GM19397 (cell line): Measurements from ENCODE around the gene STRIP1.

ENCODE experiments used
- ATAC-seq: cut with Tn5 transposase; IDR thresholded peaks from one replicate; pipeline ENCODE4 v1.9.1; 2021; ENCODE audit warnings: mild to moderate bottlenecking, moderate library complexity; ENCODE audit not compliant: unreplicated experiment

STRIP1 gene

DNA sequence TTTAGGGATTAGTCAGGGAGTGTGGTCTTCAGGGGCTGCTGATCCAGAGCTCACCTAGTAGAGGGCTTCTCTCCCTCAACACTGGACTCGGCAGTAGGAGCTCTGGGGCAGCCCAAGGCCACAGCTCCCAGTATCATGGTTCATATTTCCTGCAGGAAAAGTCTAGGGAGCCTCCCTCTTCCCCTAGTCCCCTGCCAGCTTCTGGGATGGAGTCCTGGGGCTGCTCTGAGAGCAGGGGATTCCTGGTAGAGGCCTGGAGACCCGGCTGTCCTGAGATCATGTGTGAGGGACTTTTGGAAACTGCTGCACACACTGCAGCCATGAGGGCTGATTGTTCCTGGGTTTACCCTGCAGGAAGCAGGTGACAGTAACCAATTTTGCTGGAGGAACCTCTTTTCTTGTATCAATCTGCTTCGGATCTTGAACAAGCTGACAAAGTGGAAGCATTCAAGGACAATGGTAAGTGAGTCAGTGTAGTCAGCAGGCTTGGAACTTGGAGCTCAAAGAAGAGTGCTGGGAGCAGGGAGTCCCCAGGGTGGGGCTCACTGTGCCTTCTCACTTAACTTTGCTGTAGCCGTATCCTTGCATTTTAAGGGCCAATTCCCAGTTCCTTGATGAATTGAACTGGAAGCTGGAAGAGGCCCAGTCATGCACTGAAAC is 16.3 kb downstream of the STRIP1 start:
- ATAC-seq: no peak

DNA sequence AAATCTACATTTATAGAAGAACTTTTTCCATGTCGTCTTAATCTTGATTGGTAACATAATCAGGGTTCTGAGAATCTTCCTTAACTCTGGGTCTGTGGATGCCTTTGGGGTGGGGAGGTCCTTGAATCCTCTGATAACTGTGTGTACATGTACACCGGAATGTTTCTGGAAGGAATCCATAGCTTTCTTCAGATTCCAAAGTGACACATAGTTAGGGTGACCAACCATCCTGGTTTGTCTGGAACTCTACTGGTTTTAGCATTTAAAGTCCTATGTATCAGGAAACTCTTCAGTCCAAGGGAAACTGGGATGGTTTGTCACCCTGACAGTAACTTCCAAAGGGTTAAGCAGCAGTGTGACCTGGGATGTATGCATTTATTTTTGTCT is 16.8 kb downstream of the STRIP1 start:
- no peak for ATAC-seq

DNA sequence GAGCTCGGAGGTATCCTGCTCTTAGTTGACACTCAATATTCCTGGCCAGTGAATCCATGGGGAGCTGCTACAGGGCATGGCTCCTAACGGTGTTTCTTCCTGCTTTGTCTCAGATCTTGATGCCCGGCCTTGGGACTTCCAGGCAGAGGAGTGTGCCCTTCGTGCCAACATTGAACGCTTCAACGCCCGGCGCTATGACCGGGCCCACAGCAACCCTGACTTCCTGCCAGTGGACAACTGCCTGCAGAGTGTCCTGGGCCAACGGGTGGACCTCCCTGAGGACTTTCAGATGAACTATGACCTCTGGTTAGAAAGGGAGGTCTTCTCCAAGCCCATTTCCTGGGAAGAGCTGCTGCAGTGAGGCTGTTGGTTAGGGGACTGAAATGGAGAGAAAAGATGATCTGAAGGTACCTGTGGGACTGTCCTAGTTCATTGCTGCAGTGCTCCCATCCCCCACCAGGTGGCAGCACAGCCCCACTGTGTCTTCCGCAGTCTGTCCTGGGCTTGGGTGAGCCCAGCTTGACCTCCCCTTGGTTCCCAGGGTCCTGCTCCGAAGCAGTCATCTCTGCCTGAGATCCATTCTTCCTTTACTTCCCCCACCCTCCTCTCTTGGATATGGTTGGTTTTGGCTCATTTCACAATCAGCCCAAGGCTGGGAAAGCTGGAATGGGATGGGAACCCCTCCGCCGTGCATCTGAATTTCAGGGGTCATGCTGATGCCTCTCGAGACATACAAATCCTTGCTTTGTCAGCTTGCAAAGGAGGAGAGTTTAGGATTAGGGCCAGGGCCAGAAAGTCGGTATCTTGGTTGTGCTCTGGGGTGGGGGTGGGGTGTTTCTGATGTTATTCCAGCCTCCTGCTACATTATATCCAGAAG is 19.4 kb downstream of the STRIP1 start:
- ATAC-seq: peak; percentile 58

DNA sequence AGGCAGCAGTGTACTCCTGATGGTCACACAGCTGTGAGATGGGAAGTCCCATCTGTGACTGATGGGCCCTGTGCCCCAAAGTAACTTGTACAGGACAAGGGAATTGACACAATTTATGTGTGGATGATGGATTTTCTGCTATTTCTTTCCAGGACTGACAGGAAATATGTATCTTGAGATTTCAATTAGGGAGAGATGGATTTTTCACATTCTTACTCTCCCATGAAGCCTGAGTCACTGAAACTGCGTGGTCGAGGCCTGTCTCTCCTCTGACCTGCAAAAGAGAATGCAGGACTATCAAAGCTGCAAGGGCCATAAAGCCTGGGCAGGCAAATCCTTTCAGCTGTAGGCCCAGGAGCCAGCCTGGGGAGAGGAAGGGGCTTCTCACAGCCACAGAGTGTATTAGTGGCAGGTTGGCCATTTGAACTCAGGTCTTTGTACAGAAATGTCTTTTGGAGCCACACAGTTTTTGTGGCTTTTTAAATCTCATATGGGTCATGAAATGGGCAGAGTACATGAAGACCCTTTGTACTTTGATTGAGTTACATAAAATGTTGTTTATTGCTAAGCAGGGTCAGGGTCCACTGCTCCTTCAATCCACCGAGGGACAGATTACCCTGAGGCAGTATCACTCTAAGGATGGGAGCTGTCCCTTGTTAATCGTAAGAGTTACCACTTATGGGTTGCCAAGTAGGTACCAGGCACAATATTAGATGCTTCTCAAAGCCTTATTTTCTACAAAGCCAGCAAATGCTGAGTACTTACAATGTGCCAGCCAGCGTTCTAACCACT is 21.3 kb downstream of the STRIP1 start:
- no peak for ATAC-seq

DNA sequence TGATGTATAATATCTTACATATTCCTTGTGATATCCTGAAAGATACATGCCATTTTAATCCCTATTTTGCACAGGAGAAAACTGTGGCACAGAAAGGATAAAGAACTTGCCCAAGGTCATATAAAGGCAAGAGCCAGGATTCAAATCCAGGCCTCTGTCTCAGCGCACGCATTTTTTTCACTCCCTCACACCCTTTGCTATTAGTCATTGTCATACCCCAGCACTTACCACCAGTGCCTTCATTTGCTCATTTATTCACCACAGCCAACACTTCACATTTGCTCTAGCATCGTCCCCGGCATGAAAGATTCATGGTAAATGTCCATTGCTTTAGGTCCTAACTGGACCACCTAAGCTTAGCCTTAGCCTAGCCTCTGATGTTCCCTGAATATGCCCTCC is 21.9 kb downstream of the STRIP1 start:
- no peak for ATAC-seq

DNA sequence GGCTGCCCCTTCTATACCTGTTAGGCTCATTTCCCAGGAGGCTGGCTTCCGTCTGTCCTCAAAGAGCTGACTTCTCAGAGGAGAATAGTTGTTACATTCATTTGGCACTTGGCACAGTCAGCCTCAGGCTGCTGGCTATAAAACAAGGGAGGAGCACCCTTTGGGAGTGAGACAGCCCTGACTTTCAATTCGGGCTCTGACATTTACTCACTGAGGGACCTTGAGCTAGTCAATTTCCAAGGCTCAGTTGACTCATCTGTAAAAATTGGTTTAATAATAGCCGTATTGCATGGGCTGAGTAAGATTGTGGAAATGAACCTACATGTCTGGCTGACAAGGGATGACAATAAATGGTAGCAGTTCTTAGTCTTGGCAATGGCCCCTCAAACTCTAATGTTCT is 22.4 kb downstream of the STRIP1 start:
- ATAC-seq: no peak

DNA sequence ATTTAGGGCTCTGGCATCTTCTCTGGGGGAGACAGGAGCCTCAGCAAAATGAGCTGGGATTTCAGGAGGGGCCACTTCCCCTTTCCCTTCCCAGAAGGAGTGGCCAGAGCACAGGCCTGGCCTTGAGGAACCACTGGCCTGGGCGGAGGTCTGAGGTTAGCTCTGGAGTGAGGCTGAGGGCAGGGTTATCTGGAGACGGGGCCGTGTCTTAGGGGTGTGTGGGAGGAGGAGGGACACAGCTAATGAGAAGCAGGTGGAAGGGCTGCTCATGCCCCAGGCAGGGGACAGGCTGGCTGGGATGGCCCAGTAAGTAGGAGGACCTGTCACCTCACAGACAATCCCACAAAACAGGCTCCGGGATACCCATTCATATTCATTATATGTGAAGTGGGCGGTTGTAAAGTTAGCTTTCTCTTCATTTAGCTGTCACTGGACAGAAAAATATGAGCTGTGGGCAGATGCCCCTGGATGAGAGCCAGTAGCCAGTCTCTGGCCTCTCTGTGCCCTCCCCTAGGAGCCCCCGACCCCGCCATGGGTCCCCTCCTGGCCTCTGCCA is 23.6 kb downstream of the STRIP1 start:
- ATAC-seq: no peak

DNA sequence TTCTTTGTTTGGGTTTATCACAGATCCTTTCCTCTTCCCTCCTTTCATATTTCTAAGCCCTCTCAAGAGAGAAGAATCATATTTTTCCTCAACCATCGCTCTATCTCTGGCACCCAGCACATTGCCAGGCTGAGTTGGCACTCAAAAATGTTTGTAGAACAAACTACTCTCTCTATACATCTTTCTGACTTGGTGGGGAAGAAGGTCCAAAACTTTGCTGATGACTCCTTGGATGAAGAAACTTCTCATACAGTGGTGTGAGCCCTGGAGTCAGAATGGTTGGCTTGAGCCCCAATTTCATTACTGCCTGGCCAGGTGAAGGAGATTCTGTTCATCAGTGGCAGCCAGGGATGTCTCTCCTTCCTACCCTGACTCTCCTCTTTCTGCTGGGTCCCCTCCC is 24.2 kb downstream of the STRIP1 start:
- ATAC-seq: no peak

DNA sequence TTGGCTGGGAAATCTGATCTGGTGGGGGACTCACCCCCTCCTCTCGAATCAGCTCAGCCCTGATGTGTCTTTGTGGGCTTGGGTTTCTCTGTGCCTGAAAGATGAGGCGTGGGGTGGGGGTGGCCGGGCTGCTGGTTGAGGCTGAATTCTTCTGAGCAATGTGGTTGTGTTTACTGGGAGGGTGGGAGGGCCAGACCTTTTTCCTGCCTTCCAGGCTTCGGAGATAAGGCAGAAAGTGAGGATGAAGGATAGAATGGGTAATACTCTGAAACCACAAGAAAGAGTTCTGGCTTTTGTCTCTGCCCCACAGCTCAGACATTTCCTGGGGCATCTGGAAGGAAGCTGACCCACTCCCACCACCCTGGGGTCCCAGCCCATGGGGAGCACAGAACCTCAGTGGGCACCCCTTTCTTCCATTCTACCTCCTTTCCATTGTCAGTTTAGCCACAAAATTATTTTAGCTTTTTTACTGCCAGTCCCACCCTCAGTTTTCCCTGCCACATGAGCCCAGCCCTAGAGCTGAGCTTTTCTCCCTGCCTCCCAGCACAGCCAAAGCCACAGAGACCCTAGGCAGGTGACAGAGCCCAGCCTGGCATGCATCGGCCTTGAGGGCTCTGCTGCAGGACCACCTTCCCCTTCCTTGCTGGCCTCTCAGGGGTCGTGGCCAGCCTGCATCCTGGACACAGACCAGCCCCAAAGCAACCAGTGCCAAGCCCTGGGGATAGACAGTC is 24.9 kb downstream of the STRIP1 start:
- ATAC-seq: no peak

DNA sequence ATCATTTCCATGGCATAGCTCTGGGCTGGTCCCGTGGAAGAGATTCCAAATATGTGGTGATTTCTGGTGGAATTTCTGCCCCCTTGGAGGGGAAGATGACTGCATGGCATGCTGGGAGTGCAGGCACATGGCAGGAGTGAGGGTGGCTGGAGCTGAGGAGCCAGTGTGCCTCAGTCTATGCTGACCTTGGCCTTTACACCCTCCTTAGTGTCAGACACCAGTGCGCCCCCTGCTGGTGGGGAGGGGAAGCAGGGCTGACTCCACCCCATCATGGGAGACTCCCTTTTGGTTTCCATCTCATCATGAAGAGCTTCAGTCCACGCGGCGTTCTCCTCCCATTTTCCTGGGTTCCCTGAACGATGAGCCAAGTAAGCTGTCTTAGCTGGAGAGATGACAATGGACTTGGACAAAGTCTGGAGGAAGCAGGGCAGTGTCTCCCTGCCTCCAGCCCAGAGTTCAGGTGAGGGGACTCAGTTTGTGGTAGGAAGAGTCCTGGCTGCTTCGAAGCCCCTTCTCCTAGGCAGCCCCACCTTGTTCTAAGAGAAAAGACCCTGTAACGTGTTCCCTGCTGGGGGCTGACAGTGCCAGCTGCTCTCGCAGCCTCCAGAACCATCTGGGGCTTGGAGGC is 25.7 kb downstream of the STRIP1 start:
- no peak for ATAC-seq

DNA sequence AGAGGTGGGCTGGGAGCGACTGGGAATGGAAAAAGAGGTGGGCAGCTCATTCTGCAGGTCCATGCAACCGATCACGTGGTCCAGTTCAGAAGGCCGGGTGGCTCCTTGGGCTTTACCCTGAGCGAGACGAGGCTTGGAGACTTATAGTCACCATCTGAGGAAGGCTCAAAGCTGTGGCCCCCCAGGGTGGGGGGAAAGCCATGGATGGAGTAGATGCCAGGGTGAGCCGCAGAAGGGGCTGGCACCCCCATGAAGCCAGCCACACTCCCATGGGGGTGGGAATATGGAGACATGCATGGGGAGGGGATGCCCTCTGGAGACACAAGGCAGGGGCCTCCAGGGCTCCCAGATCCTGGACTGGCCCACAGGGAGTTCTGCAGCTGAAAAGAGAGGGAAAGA is 26.2 kb downstream of the STRIP1 start:
- no peak for ATAC-seq

DNA sequence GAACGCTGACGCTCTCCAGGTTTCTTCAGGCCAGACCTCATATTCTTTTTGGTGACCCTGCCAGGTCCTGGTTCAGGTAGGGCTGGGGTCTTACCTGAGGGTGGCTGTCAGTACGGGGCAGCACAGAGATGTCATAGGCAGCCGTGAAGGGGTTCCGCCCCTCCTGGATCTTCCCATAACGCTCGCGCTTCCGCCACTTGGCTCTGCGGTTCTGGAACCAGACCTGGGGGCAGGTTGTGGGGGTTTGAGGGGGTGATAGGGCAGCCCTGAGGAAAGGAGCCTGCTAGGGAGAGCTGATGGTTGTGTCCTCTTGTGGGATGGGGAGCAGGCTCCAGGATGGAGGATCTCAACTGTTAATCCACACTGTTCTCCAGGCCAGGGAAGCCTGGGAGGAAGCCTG is 26.9 kb downstream of the STRIP1 start:
- no peak for ATAC-seq

DNA sequence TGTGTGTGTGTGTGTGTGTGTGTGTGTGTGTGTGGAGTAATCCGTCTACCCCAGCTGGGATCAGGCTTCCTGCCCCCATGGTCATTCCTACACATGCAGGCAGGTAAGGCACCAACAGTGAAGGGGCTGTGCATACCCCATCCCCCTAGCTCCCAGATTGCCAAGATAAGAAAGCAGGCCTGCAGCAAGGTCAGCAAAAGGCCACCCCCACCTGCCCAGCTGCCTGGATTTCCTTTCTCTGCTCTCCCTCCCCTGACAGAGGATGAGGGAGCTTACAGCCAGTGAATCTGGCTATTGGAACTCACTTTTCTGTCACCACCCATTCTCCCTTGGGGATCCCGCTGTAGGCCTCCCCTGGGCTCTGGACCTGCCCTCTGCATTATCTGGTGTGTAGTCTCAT is 28.2 kb downstream of the STRIP1 start:
- ATAC-seq: no peak

DNA sequence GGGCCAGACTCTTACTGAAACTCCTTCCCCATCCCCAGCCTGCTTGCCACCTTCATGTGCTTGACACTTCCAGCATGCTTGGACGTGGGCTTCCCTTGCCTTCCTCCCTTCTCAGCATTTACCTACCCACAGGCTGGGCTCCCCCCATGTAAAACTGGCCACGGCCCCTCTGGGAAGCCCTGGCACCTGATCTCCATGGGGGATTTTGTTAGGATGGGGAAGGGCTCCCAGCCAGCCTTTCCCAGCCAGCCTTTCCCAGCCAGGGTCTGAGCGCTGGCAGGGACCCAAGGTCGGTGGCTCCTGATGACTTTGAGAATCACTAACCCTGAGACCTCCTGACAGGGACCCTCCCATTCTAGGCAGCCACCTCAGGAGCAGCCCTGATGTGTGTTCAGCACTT is 29.4 kb downstream of the STRIP1 start:
- no peak for ATAC-seq

DNA sequence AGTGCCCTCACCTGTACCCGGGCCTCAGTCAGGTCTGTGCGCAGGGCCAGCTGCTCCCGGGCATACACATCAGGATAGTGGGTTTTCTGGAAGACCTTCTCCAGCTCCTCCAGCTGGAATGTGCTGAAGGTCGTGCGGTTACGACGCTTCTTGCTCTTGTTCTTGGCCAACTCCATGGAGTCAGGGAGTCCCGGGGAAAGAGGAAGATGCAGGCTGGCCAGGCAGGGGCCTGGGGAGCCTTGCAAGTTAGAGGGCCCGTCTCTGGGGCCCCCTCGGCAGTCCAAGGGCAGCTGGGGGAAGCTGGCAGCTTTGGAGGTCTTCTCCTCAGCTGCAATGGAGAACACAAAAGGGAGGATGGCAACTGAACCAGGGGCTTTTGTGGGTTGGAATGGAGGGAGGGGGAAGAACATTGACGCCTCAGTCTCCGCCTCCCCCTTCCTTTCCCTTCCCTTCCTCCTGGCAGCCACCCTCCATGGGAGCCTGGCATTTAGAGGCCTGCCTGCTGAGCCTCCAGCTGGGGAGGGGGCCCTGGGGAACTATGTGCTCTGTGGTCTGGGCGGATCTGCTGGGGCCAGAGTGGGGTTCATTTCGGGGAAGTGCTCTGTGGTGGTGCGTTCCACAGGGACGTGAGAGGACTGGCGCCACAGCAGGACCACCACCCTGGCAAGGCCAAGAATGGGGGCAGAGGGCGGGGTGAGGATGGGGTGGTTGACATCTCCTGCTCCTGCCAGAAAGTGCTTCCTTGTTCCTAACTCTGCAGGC is 30.3 kb downstream of the STRIP1 start:
- no peak for ATAC-seq

DNA sequence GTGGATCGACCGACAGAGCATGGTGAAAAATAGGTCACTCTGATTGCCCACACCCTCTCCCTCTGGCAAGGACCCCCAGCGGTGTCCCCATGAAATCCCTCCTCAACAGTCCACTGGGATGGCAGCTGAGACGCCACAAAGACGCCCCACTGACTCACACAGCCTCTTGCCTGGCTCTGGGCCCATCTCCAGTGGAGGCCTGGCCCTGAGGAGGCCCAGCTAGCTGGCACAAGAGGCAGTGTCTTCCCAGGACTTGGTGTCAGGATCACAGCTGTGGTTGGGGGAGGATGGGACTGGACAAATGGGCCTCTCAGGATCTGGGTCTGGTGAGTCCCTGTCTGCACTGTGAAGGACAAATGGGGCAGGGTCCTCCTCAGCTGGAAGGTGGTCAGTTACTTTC is 31.4 kb downstream of the STRIP1 start:
- no peak for ATAC-seq

DNA sequence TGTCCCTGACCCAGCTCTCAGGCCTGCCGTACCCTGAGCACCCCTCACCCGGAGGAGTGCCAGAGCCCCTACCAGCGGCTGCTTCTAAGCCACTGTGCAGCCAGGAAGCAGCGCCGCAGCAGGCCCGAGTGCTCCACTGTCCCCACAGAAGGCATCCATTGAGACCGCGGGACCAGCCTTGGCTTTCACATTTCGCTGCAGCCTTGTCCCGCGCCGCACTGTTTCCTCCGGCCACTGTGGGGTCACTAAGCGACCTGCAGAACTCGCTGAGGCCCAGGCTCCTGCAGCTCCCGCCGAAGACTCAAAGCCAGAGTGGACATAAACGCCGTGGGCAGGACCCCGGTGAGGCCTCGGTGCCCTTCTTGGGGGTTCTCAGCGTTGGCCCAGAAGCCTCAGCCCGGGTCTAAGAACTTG is 33.1 kb downstream of the STRIP1 start:
- no peak for ATAC-seq

DNA sequence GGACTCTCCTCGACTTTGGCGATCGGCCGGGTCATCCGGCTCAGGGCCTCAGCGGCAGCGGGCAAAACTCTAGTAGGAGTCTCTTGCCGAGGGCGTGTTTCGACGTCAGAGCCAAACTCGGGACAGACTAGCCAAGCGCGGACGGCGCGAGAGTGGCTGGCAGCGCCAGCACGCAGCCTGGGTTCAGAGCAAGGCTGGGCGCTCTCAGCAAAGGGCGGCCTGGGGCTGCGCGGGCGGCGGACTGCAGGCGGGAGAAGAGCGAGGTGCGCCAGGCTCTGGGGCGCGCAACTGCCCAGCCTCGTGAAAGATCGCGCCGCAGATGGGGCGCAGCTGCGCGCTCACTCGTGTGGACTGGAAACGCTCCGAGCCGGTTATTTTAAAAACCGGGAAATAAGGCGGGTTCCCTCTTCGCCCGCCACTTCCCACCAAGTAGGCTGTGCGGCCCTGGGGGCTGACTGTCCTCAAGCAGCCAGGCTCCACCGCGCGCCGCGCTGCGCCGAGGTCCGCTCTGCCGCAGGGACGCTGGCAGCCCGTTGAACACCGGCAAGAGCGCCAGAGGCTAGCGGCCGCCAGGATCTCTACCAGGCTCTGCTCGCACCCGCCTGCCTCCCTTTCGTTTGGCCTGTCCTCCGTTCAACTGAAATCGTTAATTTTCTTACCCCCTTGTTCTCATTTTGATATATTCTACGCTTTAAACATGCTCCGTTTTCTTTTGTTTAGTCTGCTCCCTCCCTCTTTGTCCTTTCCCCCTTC is 33.6 kb downstream of the STRIP1 start:
- ATAC-seq: no peak
